BE2C (cell line): ENCODE measurements around the gene ZFAND6.

Experiments used
- DNase-seq: peaks from one replicate; pipeline ENCODE4 v3.0.0-alpha.2; 2020
- H3K27me3 ChIP-seq: fragments of 250-450 bp; sonication (Bioruptor Pico); 2 replicates; pipeline ENCODE4 v1.5.1; 2020; ENCODE audit warnings: mild to moderate bottlenecking
- H3K36me3 ChIP-seq: fragments of 250-450 bp; sonication (Bioruptor Pico); 2 replicates; pipeline ENCODE4 v1.5.1; 2020; ENCODE audit warnings: mild to moderate bottlenecking
- H3K4me1 ChIP-seq: fragments of 250-450 bp; sonication (Bioruptor Pico); 2 replicates; pipeline ENCODE4 v1.5.1; 2020
- H3K4me3 ChIP-seq: 2 replicates; pipeline ENCODE4 v1.5.1; 2011; ENCODE audit warnings: low read depth, low read length
- H3K9me3 ChIP-seq: fragments of 250-450 bp; sonication (Bioruptor Pico); 2 replicates; pipeline ENCODE4 v1.5.1; 2020
- CTCF ChIP-seq: IDR thresholded peaks from 2 replicates; pipeline ENCODE4 v1.5.1; 2012; ENCODE audit warnings: mild to moderate bottlenecking, low read depth, low read length

ZFAND6 gene

GRCh38 chr15:80157215-80157614 is 97.7 kb downstream of the ZFAND6 start:
- TF ChIP-seq CTCF = no peak
- H3K36me3 ChIP-seq = no peaks in the 10 kb centered on the region; the same call in 1 of the 2 replicates
- no peaks in the 10 kb centered on the region for H3K9me3 ChIP-seq

GRCh38 chr15:80159301-80159700 is 99.8 kb downstream of the ZFAND6 start:
- no peaks in the 10 kb centered on the region for H3K27me3 ChIP-seq
- no peaks in the 10 kb centered on the region for H3K9me3 ChIP-seq
- no peak overlapping the region for H3K4me3 ChIP-seq
- H3K4me1 ChIP-seq = no peaks in the 10 kb centered on the region; the same call in 1 of the 2 replicates
- no peak for DNase-seq
- no peaks in the 10 kb centered on the region; the same call in 1 of the 2 replicates for H3K36me3 ChIP-seq
- no peak for TF ChIP-seq CTCF

More at GRCh38 chr15:80157215-80157614, 97.7 kb downstream of the ZFAND6 start:
- no peak overlapping the region for H3K4me3 ChIP-seq
- H3K4me1 ChIP-seq = no peaks in the 10 kb centered on the region; the same call in 1 of the 2 replicates
- H3K27me3 ChIP-seq = no peaks in the 10 kb centered on the region
- no peak for DNase-seq

GRCh38 chr15:80159811-80160569 is 100.5 kb downstream of the ZFAND6 start:
- no peaks in the 10 kb centered on the region; the same call in 1 of the 2 replicates for H3K4me1 ChIP-seq
- no peaks in the 10 kb centered on the region for H3K9me3 ChIP-seq
- no peak for TF ChIP-seq CTCF
- no peaks in the 10 kb centered on the region for H3K27me3 ChIP-seq
- H3K4me3 ChIP-seq = no peak overlapping the region
- no peaks in the 10 kb centered on the region; the same call in 1 of the 2 replicates for H3K36me3 ChIP-seq
- DNase-seq = no peak

GRCh38 chr15:80160570-80161156 is 101.2 kb downstream of the ZFAND6 start:
- no peak for DNase-seq
- no peak overlapping the region for H3K4me3 ChIP-seq
- H3K4me1 ChIP-seq = no peaks in the 10 kb centered on the region; the same call in 1 of the 2 replicates

GRCh38 chr15:80161468-80162016 is 102.1 kb downstream of the ZFAND6 start:
- no peaks in the 10 kb centered on the region for H3K4me1 ChIP-seq
- no peaks in the 10 kb centered on the region; the same call in 1 of the 2 replicates for H3K36me3 ChIP-seq
- no peak overlapping the region for H3K4me3 ChIP-seq
- no peaks in the 10 kb centered on the region for H3K9me3 ChIP-seq
- DNase-seq = no peak
- no peak for TF ChIP-seq CTCF
- H3K27me3 ChIP-seq = no peaks in the 10 kb centered on the region

More at GRCh38 chr15:80160570-80161156, 101.2 kb downstream of the ZFAND6 start:
- no peaks in the 10 kb centered on the region for H3K27me3 ChIP-seq
- no peaks in the 10 kb centered on the region; the same call in 1 of the 2 replicates for H3K36me3 ChIP-seq
- TF ChIP-seq CTCF = no peak
- H3K9me3 ChIP-seq = no peaks in the 10 kb centered on the region
